Measurements from ENCODE around the gene DENND2D.

DNA sequence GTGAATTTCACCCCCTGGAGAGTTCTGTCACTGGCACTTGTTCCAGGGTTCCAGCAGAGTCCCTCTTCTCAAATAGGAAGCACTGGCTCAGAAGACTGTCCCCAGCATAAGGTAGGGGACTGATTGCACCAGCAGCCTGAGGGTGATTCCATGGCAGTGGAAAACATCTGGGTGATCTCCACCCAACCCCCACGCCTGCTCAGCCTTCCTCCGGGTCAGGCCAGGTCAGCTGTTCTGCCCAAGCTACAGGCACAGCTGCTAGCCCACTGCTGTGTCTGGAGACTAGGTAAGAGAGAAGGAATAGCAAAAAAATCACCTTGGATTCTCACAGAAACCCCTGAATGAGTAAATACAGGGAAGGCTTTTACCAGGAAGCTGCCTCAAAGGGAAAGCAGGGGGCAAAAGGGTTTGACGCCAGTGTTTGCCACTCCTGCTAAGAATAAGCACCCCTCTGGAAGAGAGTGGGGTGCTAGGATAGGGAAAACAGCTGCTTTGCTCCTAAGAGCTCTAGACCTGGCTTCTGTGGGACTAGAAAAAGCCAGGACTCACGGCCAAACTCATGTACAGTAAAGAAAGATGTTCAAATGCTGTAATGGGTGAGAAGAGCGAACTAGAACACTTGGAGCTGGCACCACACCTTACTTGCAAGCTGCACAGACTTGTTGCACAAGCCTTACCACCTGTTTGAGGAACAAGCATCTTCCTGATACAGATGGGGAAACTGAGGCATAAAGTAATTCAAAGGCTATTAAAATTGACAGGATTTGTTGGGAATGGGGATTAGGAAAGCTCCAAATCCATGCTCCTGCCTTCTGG, 1.0 kb upstream of the DENND2D start:
- no peak for TF ChIP-seq CTCF (IDR thresholded peaks at IDR 0.05)
- no peak for TF ChIP-seq ZNF423 (CRISPR knock-in tag; IDR thresholded peaks at IDR 0.05)
- no peak for TF ChIP-seq ELF4 (CRISPR knock-in tag; IDR thresholded peaks at IDR 0.05; ENCODE audit: low read depth)
- TF ChIP-seq ZNF121 (CRISPR knock-in tag; IDR thresholded peaks at IDR 0.05), result no peak
